ENCODE results near the gene TST. TPM values are rescaled to one million over a fixed set of nuclear protein-coding genes. Genes with fewer than 3 reads are reported as not detected.
A peak's percentile ranks its signal among the peaks of the same experiment; 100 is the strongest.

The TST gene
- total and polyA plus RNA-seq, 2 of the 8 experiments (the other 6 are each of a cell fraction or from before 2014, with no cell fraction given), result 22.6 to 61.6 TPM

DNA sequence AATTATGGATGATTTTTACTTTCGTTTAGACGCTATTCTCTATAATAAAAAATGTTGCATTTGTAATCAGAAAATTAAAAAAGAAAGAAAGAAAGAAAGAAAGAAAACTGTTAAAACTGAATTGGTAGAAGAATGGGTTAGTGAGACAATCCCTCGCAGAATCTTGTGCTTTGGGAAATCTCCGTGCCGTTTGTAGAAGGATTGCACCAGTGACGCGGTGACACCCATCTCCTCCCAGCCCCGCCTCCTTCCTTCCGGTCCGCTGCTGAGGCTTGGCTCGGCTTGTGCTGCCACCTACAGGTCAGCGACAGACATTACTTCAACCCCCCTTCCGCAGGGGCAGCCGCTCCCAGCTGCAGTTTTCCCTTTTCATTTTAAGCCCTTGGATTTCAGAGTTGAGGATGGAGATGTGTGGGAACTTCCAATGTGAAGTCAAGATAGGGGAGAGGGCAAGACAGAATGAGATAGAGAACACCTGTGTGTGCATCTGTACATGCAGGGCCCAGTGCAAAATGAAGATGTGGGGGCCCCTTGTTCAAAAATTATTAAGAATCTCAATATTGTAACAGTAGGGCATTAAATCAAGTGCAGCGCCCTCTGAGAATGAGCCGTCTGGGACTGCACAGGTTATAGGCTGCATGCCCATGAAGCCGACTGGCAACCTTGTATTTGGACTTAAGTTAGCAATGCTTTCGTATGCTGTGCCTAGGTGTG is 41.1 kb downstream of the TST start (continued):
- TF ChIP-seq, protein P1, sequence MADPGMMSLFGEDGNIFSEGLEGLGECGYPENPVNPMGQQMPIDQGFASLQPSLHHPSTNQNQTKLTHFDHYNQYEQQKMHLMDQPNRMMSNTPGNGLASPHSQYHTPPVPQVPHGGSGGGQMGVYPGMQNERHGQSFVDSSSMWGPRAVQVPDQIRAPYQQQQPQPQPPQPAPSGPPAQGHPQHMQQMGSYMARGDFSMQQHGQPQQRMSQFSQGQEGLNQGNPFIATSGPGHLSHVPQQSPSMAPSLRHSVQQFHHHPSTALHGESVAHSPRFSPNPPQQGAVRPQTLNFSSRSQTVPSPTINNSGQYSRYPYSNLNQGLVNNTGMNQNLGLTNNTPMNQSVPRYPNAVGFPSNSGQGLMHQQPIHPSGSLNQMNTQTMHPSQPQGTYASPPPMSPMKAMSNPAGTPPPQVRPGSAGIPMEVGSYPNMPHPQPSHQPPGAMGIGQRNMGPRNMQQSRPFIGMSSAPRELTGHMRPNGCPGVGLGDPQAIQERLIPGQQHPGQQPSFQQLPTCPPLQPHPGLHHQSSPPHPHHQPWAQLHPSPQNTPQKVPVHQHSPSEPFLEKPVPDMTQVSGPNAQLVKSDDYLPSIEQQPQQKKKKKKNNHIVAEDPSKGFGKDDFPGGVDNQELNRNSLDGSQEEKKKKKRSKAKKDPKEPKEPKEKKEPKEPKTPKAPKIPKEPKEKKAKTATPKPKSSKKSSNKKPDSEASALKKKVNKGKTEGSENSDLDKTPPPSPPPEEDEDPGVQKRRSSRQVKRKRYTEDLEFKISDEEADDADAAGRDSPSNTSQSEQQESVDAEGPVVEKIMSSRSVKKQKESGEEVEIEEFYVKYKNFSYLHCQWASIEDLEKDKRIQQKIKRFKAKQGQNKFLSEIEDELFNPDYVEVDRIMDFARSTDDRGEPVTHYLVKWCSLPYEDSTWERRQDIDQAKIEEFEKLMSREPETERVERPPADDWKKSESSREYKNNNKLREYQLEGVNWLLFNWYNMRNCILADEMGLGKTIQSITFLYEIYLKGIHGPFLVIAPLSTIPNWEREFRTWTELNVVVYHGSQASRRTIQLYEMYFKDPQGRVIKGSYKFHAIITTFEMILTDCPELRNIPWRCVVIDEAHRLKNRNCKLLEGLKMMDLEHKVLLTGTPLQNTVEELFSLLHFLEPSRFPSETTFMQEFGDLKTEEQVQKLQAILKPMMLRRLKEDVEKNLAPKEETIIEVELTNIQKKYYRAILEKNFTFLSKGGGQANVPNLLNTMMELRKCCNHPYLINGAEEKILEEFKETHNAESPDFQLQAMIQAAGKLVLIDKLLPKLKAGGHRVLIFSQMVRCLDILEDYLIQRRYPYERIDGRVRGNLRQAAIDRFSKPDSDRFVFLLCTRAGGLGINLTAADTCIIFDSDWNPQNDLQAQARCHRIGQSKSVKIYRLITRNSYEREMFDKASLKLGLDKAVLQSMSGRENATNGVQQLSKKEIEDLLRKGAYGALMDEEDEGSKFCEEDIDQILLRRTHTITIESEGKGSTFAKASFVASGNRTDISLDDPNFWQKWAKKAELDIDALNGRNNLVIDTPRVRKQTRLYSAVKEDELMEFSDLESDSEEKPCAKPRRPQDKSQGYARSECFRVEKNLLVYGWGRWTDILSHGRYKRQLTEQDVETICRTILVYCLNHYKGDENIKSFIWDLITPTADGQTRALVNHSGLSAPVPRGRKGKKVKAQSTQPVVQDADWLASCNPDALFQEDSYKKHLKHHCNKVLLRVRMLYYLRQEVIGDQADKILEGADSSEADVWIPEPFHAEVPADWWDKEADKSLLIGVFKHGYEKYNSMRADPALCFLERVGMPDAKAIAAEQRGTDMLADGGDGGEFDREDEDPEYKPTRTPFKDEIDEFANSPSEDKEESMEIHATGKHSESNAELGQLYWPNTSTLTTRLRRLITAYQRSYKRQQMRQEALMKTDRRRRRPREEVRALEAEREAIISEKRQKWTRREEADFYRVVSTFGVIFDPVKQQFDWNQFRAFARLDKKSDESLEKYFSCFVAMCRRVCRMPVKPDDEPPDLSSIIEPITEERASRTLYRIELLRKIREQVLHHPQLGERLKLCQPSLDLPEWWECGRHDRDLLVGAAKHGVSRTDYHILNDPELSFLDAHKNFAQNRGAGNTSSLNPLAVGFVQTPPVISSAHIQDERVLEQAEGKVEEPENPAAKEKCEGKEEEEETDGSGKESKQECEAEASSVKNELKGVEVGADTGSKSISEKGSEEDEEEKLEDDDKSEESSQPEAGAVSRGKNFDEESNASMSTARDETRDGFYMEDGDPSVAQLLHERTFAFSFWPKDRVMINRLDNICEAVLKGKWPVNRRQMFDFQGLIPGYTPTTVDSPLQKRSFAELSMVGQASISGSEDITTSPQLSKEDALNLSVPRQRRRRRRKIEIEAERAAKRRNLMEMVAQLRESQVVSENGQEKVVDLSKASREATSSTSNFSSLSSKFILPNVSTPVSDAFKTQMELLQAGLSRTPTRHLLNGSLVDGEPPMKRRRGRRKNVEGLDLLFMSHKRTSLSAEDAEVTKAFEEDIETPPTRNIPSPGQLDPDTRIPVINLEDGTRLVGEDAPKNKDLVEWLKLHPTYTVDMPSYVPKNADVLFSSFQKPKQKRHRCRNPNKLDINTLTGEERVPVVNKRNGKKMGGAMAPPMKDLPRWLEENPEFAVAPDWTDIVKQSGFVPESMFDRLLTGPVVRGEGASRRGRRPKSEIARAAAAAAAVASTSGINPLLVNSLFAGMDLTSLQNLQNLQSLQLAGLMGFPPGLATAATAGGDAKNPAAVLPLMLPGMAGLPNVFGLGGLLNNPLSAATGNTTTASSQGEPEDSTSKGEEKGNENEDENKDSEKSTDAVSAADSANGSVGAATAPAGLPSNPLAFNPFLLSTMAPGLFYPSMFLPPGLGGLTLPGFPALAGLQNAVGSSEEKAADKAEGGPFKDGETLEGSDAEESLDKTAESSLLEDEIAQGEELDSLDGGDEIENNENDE (IDR thresholded peaks at IDR 0.05; ENCODE audit: insufficient replicate concordance, low read length), result no peak
- TF ChIP-seq SP1 (IDR thresholded peaks at IDR 0.05; ENCODE audit: low read depth, low read length) (0 out of 2 replicates have a peak, but pooled peaks have one; percentile 30), CHD2 (IDR thresholded peaks at IDR 0.05; ENCODE audit: low read length) (no peak), JUN (IDR thresholded peaks at IDR 0.05; ENCODE audit: low read depth, low read length) (no peak), ZNF274 (IDR thresholded peaks at IDR 0.05; ENCODE audit: borderline replicate concordance, extremely low read depth, low read length) (no peak), POLR2A (IDR thresholded peaks at IDR 0.05; ENCODE audit: control extremely low read depth in 1 of 2, low read depth in 2 of 2, low read length in 2 of 2) (no peak), RAD21 (IDR thresholded peaks at IDR 0.05 in 1 of 2, conservative IDR thresholded peaks at IDR 0.05 in 1 of 2; ENCODE audit: low read depth in 2 of 2, low read length in 2 of 2) (peak; percentile 90)
- TF ChIP-seq, protein P2, sequence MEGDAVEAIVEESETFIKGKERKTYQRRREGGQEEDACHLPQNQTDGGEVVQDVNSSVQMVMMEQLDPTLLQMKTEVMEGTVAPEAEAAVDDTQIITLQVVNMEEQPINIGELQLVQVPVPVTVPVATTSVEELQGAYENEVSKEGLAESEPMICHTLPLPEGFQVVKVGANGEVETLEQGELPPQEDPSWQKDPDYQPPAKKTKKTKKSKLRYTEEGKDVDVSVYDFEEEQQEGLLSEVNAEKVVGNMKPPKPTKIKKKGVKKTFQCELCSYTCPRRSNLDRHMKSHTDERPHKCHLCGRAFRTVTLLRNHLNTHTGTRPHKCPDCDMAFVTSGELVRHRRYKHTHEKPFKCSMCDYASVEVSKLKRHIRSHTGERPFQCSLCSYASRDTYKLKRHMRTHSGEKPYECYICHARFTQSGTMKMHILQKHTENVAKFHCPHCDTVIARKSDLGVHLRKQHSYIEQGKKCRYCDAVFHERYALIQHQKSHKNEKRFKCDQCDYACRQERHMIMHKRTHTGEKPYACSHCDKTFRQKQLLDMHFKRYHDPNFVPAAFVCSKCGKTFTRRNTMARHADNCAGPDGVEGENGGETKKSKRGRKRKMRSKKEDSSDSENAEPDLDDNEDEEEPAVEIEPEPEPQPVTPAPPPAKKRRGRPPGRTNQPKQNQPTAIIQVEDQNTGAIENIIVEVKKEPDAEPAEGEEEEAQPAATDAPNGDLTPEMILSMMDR (IDR thresholded peaks at IDR 0.05; ENCODE audit: control extremely low read depth in 1 of 3, insufficient read depth in 1 of 3, low read depth in 1 of 3, low read length in 3 of 3), result peak; percentile 92 to 93 (median 93)

Data from H1 (cell line).